Transverse colon (tissue), 4 donors: ENCODE measurements around the gene EHMT2.

Experiments
- CTCF ChIP-seq, 5 experiments: fragments of 200-600 bp in 3 of 5; fragments of 450-650 bp in 2 of 5; sonication (generic) in 3 of 5; IDR thresholded peaks; 1 replicate in 2 of 5; 2 replicates in 3 of 5; pipeline ENCODE4 v1.5.1; 2016 to 2017; ENCODE audit warnings: antibody characterized with exemption in 5 of 5, inconsistent platforms in 3 of 5, mild to moderate bottlenecking in 2 of 5, moderate library complexity in 1 of 5
- EP300 ChIP-seq: sonication (generic); formaldehyde crosslinking; IDR thresholded peaks from one replicate; pipeline ENCODE4 v1.6.1; 2017; ENCODE audit warnings: antibody characterized with exemption, low read depth
- POLR2A ChIP-seq: fragments of 450-650 bp; IDR thresholded peaks from one replicate; pipeline ENCODE4 v1.6.1; 2016; ENCODE audit warnings: antibody characterized with exemption, mild to moderate bottlenecking, moderate library complexity
- POLR2AphosphoS5 ChIP-seq, 3 donors: sonication (generic); formaldehyde crosslinking; IDR thresholded peaks; one replicate each; pipeline ENCODE4 v1.6.1; 2016; ENCODE audit warnings: antibody characterized with exemption in 3 of 3

GRCh38 chr6:31831350-31832215, 65.9 kb downstream of the EHMT2 start:
- TF ChIP-seq CTCF (IDR thresholded peaks at IDR 0.05) (no peak), POLR2AphosphoS5 (IDR thresholded peaks at IDR 0.05) (peak in 2 of 3 donors; percentile 34 to 36), POLR2A (no peak), EP300 (no peak)
